OCI-LY1 (cell line): ENCODE measurements around the gene PAPSS2.

Experiments used
- H2AFZ ChIP-seq: fragments of 200-600 bp; sonication (generic), shearing (Covaris generic); 2 replicates; pipeline ENCODE4 v1.6.0; 2014; ENCODE audit warnings: antibody characterized with exemption, mild to moderate bottlenecking, low read length
- H3F3A ChIP-seq: fragments of 200-600 bp; sonication (generic), shearing (Covaris generic); 2 replicates; pipeline ENCODE4 v1.6.0; 2014; ENCODE audit warnings: mild to moderate bottlenecking, antibody characterized with exemption, low read length, moderate library complexity; ENCODE audit not compliant: insufficient read depth
- H3K27ac ChIP-seq: fragments of 200-600 bp; sonication (generic); 2 replicates; pipeline ENCODE4 v1.5.1; 2014; ENCODE audit warnings: low read length, mixed run types, mild to moderate bottlenecking, low read depth; ENCODE audit not compliant: poor library complexity, severe bottlenecking
- H3K27me3 ChIP-seq: fragments of 200-600 bp; sonication (generic); 2 replicates; pipeline ENCODE4 v1.6.0; 2014; ENCODE audit warnings: antibody characterized with exemption, mild to moderate bottlenecking, low read length, moderate library complexity; ENCODE audit not compliant: insufficient read depth
- H3K36me3 ChIP-seq: fragments of 200-600 bp; sonication (generic); 2 replicates; pipeline ENCODE4 v1.6.1; 2014; ENCODE audit warnings: mild to moderate bottlenecking, antibody characterized with exemption, low read length, moderate library complexity, mixed read lengths; ENCODE audit not compliant: insufficient read depth
- H3K4me1 ChIP-seq: fragments of 200-600 bp; sonication (generic); 2 replicates; pipeline ENCODE4 v1.5.1; 2014; ENCODE audit warnings: mild to moderate bottlenecking, low read length, moderate library complexity; ENCODE audit not compliant: insufficient read depth, severe bottlenecking
- H3K4me2 ChIP-seq: fragments of 200-600 bp; sonication (generic), shearing (Covaris generic); 2 replicates; pipeline ENCODE4 v1.6.1; 2014; ENCODE audit warnings: low read length
- H3K4me3 ChIP-seq: fragments of 200-600 bp; sonication (generic); 2 replicates; pipeline ENCODE4 v1.5.1; 2014; ENCODE audit warnings: low read length, low read depth, mild to moderate bottlenecking, mixed read lengths; ENCODE audit not compliant: poor library complexity, severe bottlenecking
- H3K79me2 ChIP-seq: fragments of 200-600 bp; shearing (Covaris generic); 2 replicates; pipeline ENCODE4 v1.6.1; 2016; ENCODE audit warnings: mixed run types, low read length, mixed read lengths; ENCODE audit not compliant: insufficient read depth
- H3K9ac ChIP-seq: fragments of 200-600 bp; sonication (generic), shearing (Covaris generic); 2 replicates; pipeline ENCODE4 v1.6.1; 2014; ENCODE audit warnings: mild to moderate bottlenecking, low read length, mixed read lengths
- H3K9me2 ChIP-seq: fragments of 200-600 bp; sonication (generic), shearing (Covaris generic); 2 replicates; pipeline ENCODE4 v1.6.1; 2014; ENCODE audit warnings: low read depth, mild to moderate bottlenecking, low read length, mixed read lengths
- H3K9me3 ChIP-seq: fragments of 200-600 bp; shearing (Covaris generic); 2 replicates; pipeline ENCODE4 v1.6.1; 2014; ENCODE audit warnings: low read length, mixed read lengths
- H4K20me1 ChIP-seq: fragments of 200-600 bp; sonication (generic), shearing (Covaris generic); 2 replicates; pipeline ENCODE4 v1.6.0; 2016; ENCODE audit warnings: mild to moderate bottlenecking, low read length; ENCODE audit not compliant: insufficient read depth
- CTCF ChIP-seq: fragments of 200-600 bp; sonication (generic), shearing (Covaris generic); IDR thresholded peaks from 2 replicates; pipeline ENCODE4 v1.5.1; 2017; ENCODE audit warnings: mild to moderate bottlenecking, antibody characterized with exemption, low read length, moderate library complexity, mixed read lengths
- EZH2 ChIP-seq: fragments of 200-600 bp; sonication (generic), shearing (Covaris generic); IDR thresholded peaks from 2 replicates; pipeline ENCODE4 v1.8.0; 2017; ENCODE audit warnings: borderline replicate concordance, mixed run types, mild to moderate bottlenecking, antibody characterized with exemption, low read length, moderate library complexity, mixed read lengths

The PAPSS2 gene

DNA sequence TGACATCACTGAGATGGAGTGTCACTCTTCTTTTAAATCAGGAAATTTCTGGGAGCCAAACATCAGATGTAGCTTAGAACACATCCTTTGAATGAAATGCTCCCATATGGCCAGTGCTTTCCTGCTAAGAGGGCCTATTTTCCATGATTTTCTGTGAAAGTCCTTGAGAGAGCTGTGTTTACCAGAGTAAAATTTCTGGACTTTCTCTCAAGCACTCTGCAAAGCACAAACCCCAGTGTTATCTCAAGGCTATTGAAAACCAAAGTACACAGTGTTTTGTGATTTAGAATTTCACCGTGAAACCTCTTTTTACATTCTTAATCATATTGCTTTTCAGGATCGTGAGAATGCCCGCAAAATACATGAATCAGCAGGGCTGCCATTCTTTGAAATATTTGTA lies 54.0 kb downstream of the PAPSS2 start:
- Histone ChIP-seq H2AFZ (no peak overlapping the region), H3K4me1 (no peaks in the 10 kb centered on the region), H3K9me3 (no peaks in the 10 kb centered on the region), H3K4me3 (no peak overlapping the region), H3K36me3 (no peaks in the 10 kb centered on the region), H4K20me1 (no peaks in the 10 kb centered on the region), H3K27me3 (no peaks in the 10 kb centered on the region; the same call in 1 of the 2 replicates), H3F3A (no peaks in the 10 kb centered on the region), H3K27ac (no peak overlapping the region), H3K79me2 (no peaks in the 10 kb centered on the region), H3K9ac (no peak overlapping the region), H3K4me2 (no peak overlapping the region), H3K9me2 (no peaks in the 10 kb centered on the region)
- no peak for TF ChIP-seq CTCF

DNA sequence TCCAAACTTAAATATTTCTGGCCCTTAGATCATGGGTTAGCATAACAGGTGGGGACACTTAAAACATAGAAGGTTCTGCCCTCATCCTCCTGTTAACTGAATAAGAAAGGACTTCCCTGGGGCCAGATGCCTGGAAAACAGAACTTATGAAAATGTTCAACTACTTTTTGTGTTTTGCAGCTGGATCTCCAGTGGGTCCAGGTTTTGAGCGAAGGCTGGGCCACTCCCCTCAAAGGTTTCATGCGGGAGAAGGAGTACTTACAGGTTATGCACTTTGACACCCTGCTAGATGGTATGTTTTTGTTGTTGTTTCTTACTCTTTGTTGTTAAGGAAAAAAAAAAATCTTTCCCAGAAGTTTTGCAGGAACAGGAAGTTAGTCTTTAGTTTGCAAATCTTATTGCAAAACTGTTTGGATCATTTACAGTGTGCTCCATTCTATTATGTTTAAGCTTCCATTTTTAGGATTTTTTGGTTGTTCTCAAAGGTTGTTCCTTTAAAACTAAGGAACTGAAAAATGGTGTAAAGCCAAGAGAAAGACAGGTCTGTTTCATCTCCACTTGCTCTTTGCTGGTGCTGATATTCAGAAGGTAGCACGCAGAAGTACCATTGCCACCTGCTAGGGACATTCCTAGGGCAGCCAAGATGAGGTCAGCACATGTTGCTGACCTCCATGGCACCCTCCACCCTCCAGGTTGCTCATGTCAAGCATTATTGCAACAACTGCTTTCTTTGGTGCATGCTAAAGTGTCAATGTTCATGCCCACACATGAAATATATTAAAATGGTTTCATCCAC lies 56.1 kb downstream of the PAPSS2 start:
- Histone ChIP-seq H3K4me2 (no peak overlapping the region), H3K4me1 (no peaks in the 10 kb centered on the region), H2AFZ (no peak overlapping the region), H4K20me1 (no peaks in the 10 kb centered on the region), H3K9ac (no peak overlapping the region), H3K4me3 (no peak overlapping the region), H3K9me3 (no peaks in the 10 kb centered on the region), H3K36me3 (no peaks in the 10 kb centered on the region), H3F3A (no peaks in the 10 kb centered on the region), H3K9me2 (no peaks in the 10 kb centered on the region), H3K27ac (no peak overlapping the region), H3K79me2 (no peaks in the 10 kb centered on the region), H3K27me3 (no peaks in the 10 kb centered on the region; the same call in 1 of the 2 replicates)
- TF ChIP-seq CTCF (no peak), EZH2 (no peak)

DNA sequence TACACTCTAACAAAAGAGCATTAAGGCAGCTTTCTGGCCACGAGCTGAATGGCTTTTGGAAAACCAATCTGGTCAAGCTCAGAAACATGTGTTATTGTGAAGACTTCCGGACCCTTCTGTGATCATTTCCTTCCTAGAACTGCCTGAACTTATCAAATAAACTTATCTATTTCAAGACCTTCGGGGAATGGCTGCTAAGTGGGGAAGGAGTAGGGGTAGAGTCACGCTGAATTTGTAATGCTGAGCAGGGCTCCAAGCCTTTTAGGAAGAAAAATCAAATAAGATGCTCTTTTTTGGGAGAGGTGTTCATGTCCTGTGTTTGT lies 56.6 kb downstream of the PAPSS2 start:
- no peak overlapping the region for H3K4me3 ChIP-seq

More for the DNA sequence above, 56.6 kb downstream of the PAPSS2 start:
- Histone ChIP-seq H3K4me1 (no peaks in the 10 kb centered on the region), H3K9ac (no peak overlapping the region), H3K27ac (no peak overlapping the region), H3F3A (no peaks in the 10 kb centered on the region), H3K27me3 (no peaks in the 10 kb centered on the region; the same call in 1 of the 2 replicates), H3K36me3 (no peaks in the 10 kb centered on the region), H3K79me2 (no peaks in the 10 kb centered on the region), H3K4me2 (no peak overlapping the region), H2AFZ (no peak overlapping the region), H4K20me1 (no peaks in the 10 kb centered on the region), H3K9me3 (no peaks in the 10 kb centered on the region), H3K9me2 (no peaks in the 10 kb centered on the region)
- TF ChIP-seq EZH2 (no peak), CTCF (no peak)
